Measurements from ENCODE around the gene MYH10. TPM values are rescaled to one million over a fixed set of nuclear protein-coding genes. Genes with fewer than 3 reads are reported as not detected.
"Not testable (repeated sequence)": the region's sequence is repeated elsewhere in the genome, so short reads cannot be mapped to it uniquely, and the experiment has no call there.

MYH10 gene
- total RNA-seq, 3 donors from 2014 or later, result 4.3 to 23.8 (median 10.1) TPM

DNA sequence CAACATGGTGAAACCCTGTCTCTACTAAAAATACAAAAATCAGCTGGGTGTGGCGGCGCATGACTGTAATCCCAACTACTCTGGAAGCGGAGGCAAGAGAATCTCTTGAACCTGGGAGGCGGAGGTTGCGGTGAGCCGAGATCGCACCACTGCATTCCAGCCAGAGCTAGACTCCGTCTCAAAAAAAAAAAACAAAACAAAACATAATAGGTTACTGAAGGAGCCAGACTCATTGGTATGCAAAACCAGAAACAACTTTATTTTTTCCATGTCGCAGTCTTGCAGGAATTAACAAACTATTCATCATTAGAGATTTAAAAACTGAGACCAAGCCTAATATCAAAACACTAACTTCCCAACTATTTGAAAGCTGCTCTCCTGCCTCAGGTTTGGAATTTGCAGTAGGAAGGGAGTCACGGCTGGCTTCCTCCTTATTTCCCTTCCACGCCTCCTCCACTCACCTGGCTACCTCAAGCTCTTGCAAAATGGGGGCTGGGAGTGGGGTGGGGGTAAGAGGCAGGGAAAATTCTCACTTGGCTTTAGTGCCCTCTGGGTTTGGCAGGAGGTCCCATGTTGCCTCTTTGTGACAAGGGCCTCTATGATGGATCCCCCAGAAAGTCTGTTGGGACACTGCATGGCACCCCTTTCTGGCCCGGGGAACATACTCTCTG, 34.1 kb upstream of the MYH10 start:
- DNase-seq (no peak), ATAC-seq (no peak)
- H3K9me3 ChIP-seq, result no peaks in the 10 kb centered on the region
- TF ChIP-seq, protein P1, sequence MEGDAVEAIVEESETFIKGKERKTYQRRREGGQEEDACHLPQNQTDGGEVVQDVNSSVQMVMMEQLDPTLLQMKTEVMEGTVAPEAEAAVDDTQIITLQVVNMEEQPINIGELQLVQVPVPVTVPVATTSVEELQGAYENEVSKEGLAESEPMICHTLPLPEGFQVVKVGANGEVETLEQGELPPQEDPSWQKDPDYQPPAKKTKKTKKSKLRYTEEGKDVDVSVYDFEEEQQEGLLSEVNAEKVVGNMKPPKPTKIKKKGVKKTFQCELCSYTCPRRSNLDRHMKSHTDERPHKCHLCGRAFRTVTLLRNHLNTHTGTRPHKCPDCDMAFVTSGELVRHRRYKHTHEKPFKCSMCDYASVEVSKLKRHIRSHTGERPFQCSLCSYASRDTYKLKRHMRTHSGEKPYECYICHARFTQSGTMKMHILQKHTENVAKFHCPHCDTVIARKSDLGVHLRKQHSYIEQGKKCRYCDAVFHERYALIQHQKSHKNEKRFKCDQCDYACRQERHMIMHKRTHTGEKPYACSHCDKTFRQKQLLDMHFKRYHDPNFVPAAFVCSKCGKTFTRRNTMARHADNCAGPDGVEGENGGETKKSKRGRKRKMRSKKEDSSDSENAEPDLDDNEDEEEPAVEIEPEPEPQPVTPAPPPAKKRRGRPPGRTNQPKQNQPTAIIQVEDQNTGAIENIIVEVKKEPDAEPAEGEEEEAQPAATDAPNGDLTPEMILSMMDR (IDR thresholded peaks at IDR 0.05), result no peak
- no peaks in the 10 kb centered on the region for H3K4me1 ChIP-seq (ENCODE audit: low read depth)
- H3K36me3 ChIP-seq (ENCODE audit: low read depth), result no peaks in the 10 kb centered on the region
- no peak overlapping the region for H3K4me3 ChIP-seq
- intact Hi-C loops (cut with DNase I, micrococcal nuclease), result no loop called here

DNA sequence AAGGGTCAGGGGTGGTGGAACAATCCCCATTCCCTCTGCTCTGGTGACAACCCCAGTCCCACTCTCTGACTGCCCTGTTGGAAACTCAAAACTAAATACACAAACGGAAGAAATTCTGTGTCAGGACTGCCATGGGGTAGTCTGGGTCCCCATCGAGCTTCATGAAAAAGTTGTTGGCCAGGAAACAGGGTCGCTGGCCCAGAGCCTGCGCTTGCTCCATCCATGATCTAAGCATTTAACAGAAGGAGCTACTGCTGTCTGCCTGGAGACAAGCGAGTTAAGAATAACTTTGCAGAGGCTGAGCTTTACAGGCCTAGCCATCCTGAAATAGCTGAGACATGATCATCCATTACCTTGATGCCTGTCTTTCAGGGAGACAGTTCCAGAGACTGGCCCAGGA, 32.4 kb upstream of the MYH10 start:
- Histone ChIP-seq H3K4me1 (ENCODE audit: low read depth) (no peaks in the 10 kb centered on the region), H3K36me3 (ENCODE audit: low read depth) (no peaks in the 10 kb centered on the region), H3K9me3 (no peaks in the 10 kb centered on the region), H3K4me3 (no peak overlapping the region)
- no peak for ATAC-seq
- TF ChIP-seq, protein P1 (IDR thresholded peaks at IDR 0.05), result no peak
- no peak for DNase-seq
- intact Hi-C loops (cut with DNase I, micrococcal nuclease), result no loop called here

DNA sequence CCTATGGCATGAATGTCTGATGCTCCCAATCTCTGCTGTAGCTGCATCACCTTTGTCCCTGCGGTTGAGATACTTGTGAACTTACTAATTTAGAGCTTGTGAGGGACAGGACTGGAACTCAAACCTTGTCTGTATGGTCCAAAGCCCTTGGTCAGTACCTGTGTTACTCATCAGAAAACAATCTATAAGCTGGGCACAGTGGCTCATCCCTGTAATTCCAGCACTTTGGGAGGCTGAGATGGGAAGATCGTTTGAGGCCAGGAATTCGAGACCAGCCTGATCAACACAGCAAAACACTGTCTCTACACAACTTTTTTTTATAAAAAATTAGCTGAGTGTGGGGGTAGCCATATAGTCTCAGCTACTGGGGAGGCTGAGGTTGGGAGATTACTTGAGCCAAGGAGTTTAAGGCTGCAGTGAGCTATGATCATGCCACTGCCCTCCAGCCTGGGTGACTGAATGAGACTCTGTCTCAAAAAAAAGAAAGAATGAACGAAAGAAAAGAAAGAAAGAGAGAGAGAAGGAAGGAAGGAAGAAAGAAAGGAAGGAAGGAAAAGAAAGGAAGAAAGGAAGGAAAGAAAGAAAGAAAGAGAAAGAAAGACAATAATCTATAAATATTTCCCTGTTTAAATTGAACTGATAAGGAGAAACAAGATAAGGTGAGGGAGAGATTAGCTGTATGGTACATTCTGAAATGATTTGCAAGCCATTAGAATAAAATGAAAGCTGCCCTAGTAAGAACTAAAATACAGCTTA, 31.7 kb upstream of the MYH10 start:
- ATAC-seq (no peak), DNase-seq (no peak)
- TF ChIP-seq, protein P1 (IDR thresholded peaks at IDR 0.05), result no peak
- intact Hi-C loops (cut with DNase I, micrococcal nuclease), result no loop called here
- no peaks in the 10 kb centered on the region for H3K36me3 ChIP-seq (ENCODE audit: low read depth)
- no peaks in the 10 kb centered on the region for H3K9me3 ChIP-seq
- H3K4me1 ChIP-seq (ENCODE audit: low read depth), result no peaks in the 10 kb centered on the region
- H3K4me3 ChIP-seq, result no peak overlapping the region

DNA sequence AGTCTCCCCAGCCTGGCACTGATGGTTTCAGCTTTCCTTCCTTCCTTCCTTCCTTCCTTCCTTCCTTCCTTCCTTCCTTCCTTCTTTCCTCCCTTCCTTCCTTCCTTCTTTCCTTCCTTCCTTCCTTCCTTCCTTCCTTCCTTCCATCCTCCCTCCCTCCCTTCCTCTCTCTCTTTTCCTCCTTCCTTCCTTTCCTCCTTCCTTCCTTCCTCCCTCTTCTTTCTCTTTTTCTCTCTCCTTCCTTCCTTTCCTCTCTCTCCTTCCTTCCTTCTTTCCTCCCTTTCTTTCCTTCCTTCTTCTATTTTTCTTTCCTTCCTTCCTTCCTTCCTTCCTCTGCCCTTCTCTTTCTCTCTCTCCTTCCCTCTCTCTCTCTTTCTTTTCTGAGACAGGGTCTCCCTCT, 30.2 kb upstream of the MYH10 start:
- ATAC-seq; H3K36me3 ChIP-seq (ENCODE audit: low read depth); H3K4me1 ChIP-seq (ENCODE audit: low read depth); intact Hi-C loops (cut with DNase I, micrococcal nuclease); H3K4me3 ChIP-seq; H3K9me3 ChIP-seq; DNase-seq: not testable (repeated sequence)

DNA sequence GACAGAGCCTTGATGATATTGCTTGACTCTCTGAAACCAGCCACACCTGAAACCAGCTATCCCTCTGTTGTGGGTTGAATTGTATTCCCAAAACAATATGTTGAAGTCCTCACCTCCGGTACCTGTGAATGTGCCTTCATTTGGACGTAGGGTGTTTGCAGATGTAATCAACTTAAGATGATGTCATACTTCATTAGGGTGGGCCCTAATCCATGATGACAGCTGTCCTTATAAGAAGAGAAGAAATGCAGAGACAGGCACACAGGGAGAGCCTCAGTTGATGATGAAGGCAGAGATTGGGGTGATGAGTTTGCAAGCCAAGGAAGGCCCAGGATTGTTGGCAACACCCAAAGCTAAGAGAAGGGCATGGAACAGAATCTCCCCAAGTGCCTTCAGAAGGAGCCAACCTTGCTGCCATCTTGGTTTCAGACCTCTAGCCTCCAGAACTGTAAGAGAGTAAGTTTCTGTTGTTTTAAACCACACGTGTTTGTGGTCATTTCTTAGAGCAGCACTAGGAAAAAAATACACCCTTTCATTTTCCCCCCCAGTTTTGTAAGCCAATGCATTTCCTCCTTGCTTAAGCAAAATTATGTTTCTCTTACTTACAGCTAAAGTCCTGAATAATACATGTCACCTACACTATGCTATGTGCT, 29.4 kb upstream of the MYH10 start:
- DNase-seq (no peak), ATAC-seq (no peak)
- intact Hi-C loops (cut with DNase I, micrococcal nuclease), result no loop called here
- Histone ChIP-seq H3K4me3 (no peak overlapping the region), H3K4me1 (ENCODE audit: low read depth) (no peaks in the 10 kb centered on the region), H3K9me3 (no peaks in the 10 kb centered on the region), H3K36me3 (ENCODE audit: low read depth) (no peaks in the 10 kb centered on the region)
- TF ChIP-seq, protein P1 (IDR thresholded peaks at IDR 0.05), result no peak

DNA sequence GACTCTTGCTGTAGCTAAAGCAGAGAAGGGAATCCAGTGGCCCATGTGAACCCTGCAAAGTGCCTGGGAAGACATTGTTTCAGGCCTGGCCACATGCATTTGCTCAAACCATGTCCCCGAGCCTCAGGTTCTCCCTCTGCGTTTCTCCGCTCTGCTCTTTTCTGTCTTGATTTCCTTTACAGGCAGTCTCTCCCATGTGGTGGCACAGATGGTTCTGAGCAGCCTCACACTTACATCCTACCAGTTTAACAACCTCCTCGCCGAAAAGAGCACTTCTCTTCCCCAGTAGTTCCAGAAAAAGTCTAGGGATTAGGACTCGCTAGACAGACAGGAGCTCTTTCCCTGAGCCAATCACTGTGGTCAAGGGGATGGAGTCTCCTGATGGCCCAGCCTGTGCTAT, 28.3 kb upstream of the MYH10 start:
- Histone ChIP-seq H3K4me3 (no peak overlapping the region), H3K4me1 (ENCODE audit: low read depth) (no peaks in the 10 kb centered on the region), H3K9me3 (no peaks in the 10 kb centered on the region), H3K36me3 (ENCODE audit: low read depth) (no peaks in the 10 kb centered on the region)
- ATAC-seq (no peak), DNase-seq (no peak)
- TF ChIP-seq, protein P1 (IDR thresholded peaks at IDR 0.05), result no peak
- intact Hi-C loops (cut with DNase I, micrococcal nuclease), result no loop called here

Data from mucosa of descending colon (tissue), 3 donors.